Neural cell (in vitro differentiated cells): ENCODE measurements around the gene MDH2. TPM values are rescaled to one million over a fixed set of nuclear protein-coding genes. Genes with fewer than 3 reads are reported as not detected.

Source experiments
- H2AFZ ChIP-seq: fragments of 200-600, 300-800 bp; sonication (generic), shearing (Covaris generic); 2 replicates; pipeline ENCODE4 v1.6.0; 2014; ENCODE audit warnings: low read depth, mild to moderate bottlenecking, antibody characterized with exemption, low read length, moderate library complexity
- H3F3A ChIP-seq: fragments of 200-600 bp; shearing (Covaris generic); 2 replicates; pipeline ENCODE4 v1.6.1; 2016; ENCODE audit warnings: mild to moderate bottlenecking, moderate library complexity, mixed read lengths, antibody characterized with exemption, low read length; ENCODE audit not compliant: insufficient read depth, poor library complexity, severe bottlenecking
- H3K27ac ChIP-seq: fragments of 200-600, 300-800 bp; sonication (generic), shearing (Covaris generic); 2 replicates; pipeline ENCODE4 v1.5.1; 2014; ENCODE audit warnings: mild to moderate bottlenecking, low read length, moderate library complexity
- H3K27me3 ChIP-seq: fragments of 300-800, 200-600 bp; sonication (generic), shearing (Covaris generic); 2 replicates; pipeline ENCODE4 v1.6.0; 2014; ENCODE audit warnings: mild to moderate bottlenecking, low read depth, low read length, moderate library complexity; ENCODE audit not compliant: insufficient read depth
- H3K36me3 ChIP-seq: fragments of 300-800, 200-600 bp; sonication (generic), shearing (Covaris generic); 2 replicates; pipeline ENCODE4 v1.5.1; 2014; ENCODE audit warnings: mild to moderate bottlenecking, antibody characterized with exemption, low read length, moderate library complexity; ENCODE audit not compliant: insufficient read depth
- H3K4me2 ChIP-seq: fragments of 300-800, 200-600 bp; sonication (generic), shearing (Covaris generic); 2 replicates; pipeline ENCODE4 v1.6.0; 2014; ENCODE audit warnings: mild to moderate bottlenecking, low read length
- H3K4me3 ChIP-seq: fragments of 300-800, 200-600 bp; sonication (generic), shearing (Covaris generic); 2 replicates; pipeline ENCODE4 v1.5.1; 2014; ENCODE audit warnings: mild to moderate bottlenecking, low read length, moderate library complexity
- H3K79me2 ChIP-seq: fragments of 200-600 bp; shearing (Covaris generic); replicated peaks from 2 replicates; pipeline ENCODE4 v1.6.0; 2014; ENCODE audit warnings: mild to moderate bottlenecking, low read length, moderate library complexity; ENCODE audit not compliant: insufficient read depth
- H3K9ac ChIP-seq: fragments of 300-800, 200-600 bp; sonication (generic), shearing (Covaris generic); 2 replicates; pipeline ENCODE4 v1.6.1; 2016; ENCODE audit warnings: mild to moderate bottlenecking, low read length, mixed read lengths
- H3K9me2 ChIP-seq: fragments of 200-600 bp; shearing (Covaris generic); 2 replicates; pipeline ENCODE4 v1.6.1; 2016; ENCODE audit warnings: mild to moderate bottlenecking, low read length, mixed read lengths; ENCODE audit not compliant: insufficient read depth
- H3K9me3 ChIP-seq: fragments of 200-600, 300-800 bp; sonication (generic), shearing (Covaris generic); 2 replicates; pipeline ENCODE4 v1.6.1; 2016; ENCODE audit warnings: mild to moderate bottlenecking, mixed run types, low read length, moderate library complexity, mixed read lengths
- H4K20me1 ChIP-seq: fragments of 200-600 bp; shearing (Covaris generic); 2 replicates; pipeline ENCODE4 v1.6.1; 2016; ENCODE audit warnings: mild to moderate bottlenecking, mixed run types; ENCODE audit not compliant: insufficient read depth
- CTCF ChIP-seq: fragments of 450-650 bp; IDR thresholded peaks from 2 replicates; pipeline ENCODE4 v1.5.1; 2014; ENCODE audit warnings: antibody characterized with exemption, mild to moderate bottlenecking, moderate library complexity; ENCODE audit not compliant: poor library complexity, severe bottlenecking
- EZH2 ChIP-seq: fragments of 200-600, 300-800 bp; shearing (Covaris generic), sonication (generic); IDR thresholded peaks from 2 replicates; pipeline ENCODE4 v1.6.1; 2014; ENCODE audit warnings: antibody characterized with exemption, low read length, borderline replicate concordance, mild to moderate bottlenecking; ENCODE audit not compliant: insufficient read depth, poor library complexity, severe bottlenecking
- POLR2AphosphoS5 ChIP-seq: IDR thresholded peaks from 2 replicates; pipeline ENCODE4 v1.6.1; 2012
- RAD21 ChIP-seq: fragments of 450-650 bp; conservative IDR thresholded peaks from 2 replicates; pipeline ENCODE4 v1.6.1; 2014; ENCODE audit warnings: antibody characterized with exemption, mild to moderate bottlenecking, moderate library complexity
- REST ChIP-seq: IDR thresholded peaks from 2 replicates; pipeline ENCODE4 v1.6.1; 2012; ENCODE audit warnings: borderline replicate concordance
- TAF1 ChIP-seq: IDR thresholded peaks from 2 replicates; pipeline ENCODE4 v1.6.1; 2012; ENCODE audit warnings: low read depth
- polyA plus RNA-seq: library from polyadenylated mRNA; depleted of rRNA; stranded (reverse); fragments of >200 nt; gene quantifications from 2 replicates; pipeline ENCODE4 v1.2.3, GENCODE V29; 2014

The MDH2 gene
- polyA plus RNA-seq, 1 donor from 2014 or later = 60.5 TPM

GRCh38 chr7:76060842-76061241 lies 12.9 kb downstream of the MDH2 start:
- no peaks in the 10 kb centered on the region for H3K36me3 ChIP-seq
- H3K9me2 ChIP-seq = no peaks in the 10 kb centered on the region
- H4K20me1 ChIP-seq = no peaks in the 10 kb centered on the region
- H2AFZ ChIP-seq = no peak overlapping the region
- no peaks in the 10 kb centered on the region for H3K9me3 ChIP-seq
- TF ChIP-seq EZH2 (no peak), POLR2AphosphoS5 (no peak), REST (no peak), RAD21 (no peak), CTCF (no peak)
- H3K27me3 ChIP-seq = no peaks in the 10 kb centered on the region
- H3F3A ChIP-seq = no peaks in the 10 kb centered on the region
- H3K4me2 ChIP-seq = no peak overlapping the region
- no peak overlapping the region for H3K4me3 ChIP-seq
- H3K9ac ChIP-seq = no peak overlapping the region
- no peak overlapping the region for H3K27ac ChIP-seq
- no peaks in the 10 kb centered on the region for H3K79me2 ChIP-seq

GRCh38 chr7:76062254-76062653 lies 14.3 kb downstream of the MDH2 start:
- H3K27me3 ChIP-seq = no peaks in the 10 kb centered on the region
- H3K9me3 ChIP-seq = no peaks in the 10 kb centered on the region
- no peak overlapping the region for H3K27ac ChIP-seq
- TF ChIP-seq EZH2 (no peak), TAF1 (no peak), RAD21 (no peak), REST (no peak), CTCF (no peak)
- H3K9me2 ChIP-seq = no peaks in the 10 kb centered on the region
- no peak overlapping the region for H2AFZ ChIP-seq
- no peak overlapping the region for H3K4me3 ChIP-seq
- no peaks in the 10 kb centered on the region for H3K36me3 ChIP-seq
- H3F3A ChIP-seq = no peaks in the 10 kb centered on the region
- H3K4me2 ChIP-seq = no peak overlapping the region
- H4K20me1 ChIP-seq = no peaks in the 10 kb centered on the region
- H3K9ac ChIP-seq = no peak overlapping the region
- H3K79me2 ChIP-seq = no peaks in the 10 kb centered on the region
